K562 (cell line): Measurements from ENCODE around the gene PRKG1. TPM values are rescaled to one million over a fixed set of nuclear protein-coding genes. Genes with fewer than 3 reads are reported as not detected.
"Not testable (repeated sequence)": the region's sequence is repeated elsewhere in the genome, so short reads cannot be mapped to it uniquely, and the experiment has no call there.

ENCODE experiments used
- ATAC-seq: fragments of 200-7000 bp; cut with Tn5 transposase; 3 replicates; pipeline ENCODE4 v1.9.1; 2020; ENCODE audit warnings: moderate library complexity
- BruUV-seq: library from RNA; stranded (reverse); fragments of 400-500 nt; replicated peaks from 2 replicates; lab custom pipeline; 2021; lab: Mats Ljungman, UMichigan
- CTCF ChIA-PET: fragments of 300-600 bp; formaldehyde crosslinking; extraction: SDS; loops from one replicate; lab custom pipeline; 2021; ENCODE audit warnings: low intra/inter-chr PET ratio; lab: Yijun Ruan, JAX
- POLR2A ChIA-PET: fragments of 300-600, 350-650 bp; sonication (Branson Sonifier 250); formaldehyde crosslinking; extraction: SDS; loops from one replicate; lab custom pipeline; 2021; ENCODE audit warnings: antibody characterized with exemption, inconsistent platforms; lab: Yijun Ruan, JAX
- DNase-seq, 4 experiments: peaks; one replicate each; pipeline versions ENCODE4 v3.0.0 to v3.0.0-alpha.2; 2011 to 2018; ENCODE audit warnings: low spot score in 3 of 4, mixed read lengths in 3 of 4; ENCODE audit errors: extremely low read depth in 1 of 4
- FAIRE-seq: peaks from 2 replicates; lab custom pipeline; 2011; peaks lifted over from hg19 to GRCh38; lab: Jason Lieb, UNC
- H2AFZ ChIP-seq: 2 replicates; pipeline ENCODE4 v1.6.0; 2011; ENCODE audit warnings: low read depth, low read length, control low read depth, inconsistent platforms
- H3K27ac ChIP-seq: fragments of 200-600 bp; 3 replicates; pipeline ENCODE4 v1.8.0; 2011; ENCODE audit warnings: low read depth, mild to moderate bottlenecking, control low read depth, inconsistent platforms, low read length, moderate library complexity, mixed read lengths; ENCODE audit errors: extremely low read depth
- H3K27me3 ChIP-seq, 2 experiments: fragments of 300-600 bp in 1 of 2; 2 replicates in 1 of 2; 3 replicates in 1 of 2; pipeline versions ENCODE4 v1.6.0 to v1.8.0; 2011; ENCODE audit warnings: inconsistent platforms in 2 of 2, low read length in 2 of 2, mild to moderate bottlenecking in 1 of 2, mixed read lengths in 1 of 2, moderate library complexity in 1 of 2; ENCODE audit not compliant: control insufficient read depth in 2 of 2, insufficient read depth in 2 of 2
- H3K36me3 ChIP-seq: fragments of 300-600 bp; 3 replicates; pipeline ENCODE4 v1.8.0; 2011; ENCODE audit warnings: mild to moderate bottlenecking, low read length, inconsistent platforms; ENCODE audit not compliant: control insufficient read depth, insufficient read depth
- H3K4me1 ChIP-seq, 2 experiments: fragments of 200-600 bp in 1 of 2; replicated peaks in 1 of 2; 2 replicates in 1 of 2; 3 replicates in 1 of 2; pipeline versions ENCODE4 v1.5.1 to v1.8.0; 2011; ENCODE audit warnings: inconsistent platforms in 2 of 2, low read length in 2 of 2, mild to moderate bottlenecking in 1 of 2, mixed read lengths in 1 of 2, moderate library complexity in 1 of 2; ENCODE audit not compliant: control insufficient read depth in 2 of 2, insufficient read depth in 2 of 2
- H3K4me2 ChIP-seq: 2 replicates; pipeline ENCODE4 v1.6.1; 2011; ENCODE audit warnings: low read length, control low read depth, inconsistent platforms, mixed read lengths; ENCODE audit not compliant: insufficient read depth
- H3K4me3 ChIP-seq: fragments of 200-600 bp; sonication (generic), shearing (Covaris generic); 2 replicates; pipeline ENCODE4 v1.5.1; 2016; ENCODE audit warnings: control low read depth, inconsistent platforms
- H3K79me2 ChIP-seq: fragments of 200-600 bp; 3 replicates; pipeline ENCODE4 v1.8.0; 2011; ENCODE audit warnings: low read length, inconsistent platforms; ENCODE audit not compliant: control insufficient read depth, insufficient read depth
- H3K9ac ChIP-seq, 2 experiments: 2 replicates each; pipeline versions ENCODE4 v1.6.0 to v1.6.1; 2011; ENCODE audit warnings: low read depth in 2 of 2, low read length in 2 of 2, control low read depth in 1 of 2, inconsistent platforms in 1 of 2, mild to moderate bottlenecking in 1 of 2, mixed read lengths in 1 of 2; ENCODE audit not compliant: insufficient read depth in 1 of 2
- H3K9me1 ChIP-seq: one replicate; pipeline ENCODE4 v1.6.0; 2011; ENCODE audit warnings: inconsistent platforms, mild to moderate bottlenecking, low read length, moderate library complexity; ENCODE audit not compliant: control insufficient read depth, insufficient read depth
- H3K9me3 ChIP-seq: replicated peaks from 2 replicates; pipeline ENCODE4 v1.5.1; 2011; ENCODE audit warnings: low read depth, low read length, inconsistent platforms; ENCODE audit not compliant: control insufficient read depth, insufficient read depth
- H4K20me1 ChIP-seq: replicated peaks from 2 replicates; pipeline ENCODE4 v1.6.1; 2011; ENCODE audit warnings: low read length, inconsistent platforms, mixed read lengths; ENCODE audit not compliant: control insufficient read depth, insufficient read depth
- KLF6 ChIP-seq: fragments of 250-450 bp; sonication (Bioruptor Pico); IDR thresholded peaks from 2 replicates; pipeline ENCODE4 v1.4.0; 2020; ENCODE audit warnings: mild to moderate bottlenecking, moderate library complexity, borderline replicate concordance
- NFYB ChIP-seq: IDR thresholded peaks from 2 replicates; pipeline ENCODE4 v1.6.1; 2011; ENCODE audit warnings: mild to moderate bottlenecking, moderate library complexity; ENCODE audit not compliant: insufficient read length; ENCODE audit errors: extremely low read depth
- ZNF695 ChIP-seq: fragments of 450-650 bp; formaldehyde crosslinking; IDR thresholded peaks from 2 replicates; pipeline ENCODE4 v1.4.0; 2020; ENCODE audit warnings: mild to moderate bottlenecking, moderate library complexity
- WGBS: fragments of 100-300 bp; shearing (Covaris generic); methylation state at CpG from one replicate; pipeline ENCODE4 v1.1.6; 2016; ENCODE audit warnings: low coverage, mixed read lengths; ENCODE audit not compliant: insufficient coverage; ENCODE audit errors: missing lambda C conversion rate; 5-methylcytosine and 5-hydroxymethylcytosine counted together
- in situ Hi-C: fragments of 300-500 bp; cut with MboI; formaldehyde crosslinking; loops from 4 replicates; pipeline ENCODE4 v1.15.0; 2018; ENCODE audit warnings: inconsistent platforms, mixed read lengths
- intact Hi-C: fragments of 100-400 bp; cut with micrococcal nuclease; formaldehyde crosslinking; loops from 2 replicates; pipeline ENCODE4 v1.14.2; 2022
- polyA plus RNA-seq, 8 experiments: library from polyadenylated mRNA; depleted of rRNA in 4 of 8; stranded (reverse) in 5 of 8; unstranded in 3 of 8; fragments of >200 nt; fragmentation: Nextera tagmentation in 2 of 8; fragmentation: Illumina TruSeq in 1 of 8; extraction: Ambion mirVana in 2 of 8; extraction: Trizol in 1 of 8; gene quantifications; 2 replicates each; pipeline versions ENCODE4 v1.2.1 to v1.2.3, GENCODE V29; 2011 to 2014; ENCODE audit warnings: inconsistent platforms in 1 of 8, missing spikeins in 1 of 8
- total RNA-seq, 7 experiments: library from RNA; depleted of rRNA in 6 of 7; stranded (reverse); fragments of >200 nt in 6 of 7; fragmentation: Illumina TruSeq in 2 of 7; extraction: Trizol in 2 of 7; gene quantifications; 2 replicates each; pipeline versions ENCODE4 v1.2.1 to v1.2.3, GENCODE V29; 2011 to 2021; ENCODE audit warnings: low replicate concordance in 1 of 7

The PRKG1 gene
- total and polyA plus RNA-seq, 9 of the 15 experiments (the other 6 are each of a cell fraction or from before 2014, with no cell fraction given): 0.22 TPM; not detected in 8

- TF ChIP-seq KLF6: no peak
- no peak for TF ChIP-seq ZNF695
Measured at GRCh38 chr10:52232561-52233350, 1158.5 kb downstream of the PRKG1 start (continued).

GRCh38 chr10:52233351-52233991, 1159.2 kb downstream of the PRKG1 start:
- POLR2A ChIA-PET, BruUV-seq, DNase-seq, H3K4me3 ChIP-seq, intact Hi-C loops, ATAC-seq, H4K20me1 ChIP-seq, H3K27me3 ChIP-seq, H3K9me3 ChIP-seq, CTCF ChIA-PET, H3K36me3 ChIP-seq, H3K4me1 ChIP-seq, H2AFZ ChIP-seq, H3K9ac ChIP-seq, in situ Hi-C loops, FAIRE-seq, H3K9me1 ChIP-seq, H3K4me2 ChIP-seq, H3K79me2 ChIP-seq, H3K27ac ChIP-seq: not testable (repeated sequence)
- WGBS: no CpG with 5 or more reads among the region's 34 CpGs

GRCh38 chr10:52239771-52240170, 1165.5 kb downstream of the PRKG1 start:
- H3K27me3 ChIP-seq: no peaks in the 10 kb centered on the region
- H3K9me1 ChIP-seq: no peaks in the 10 kb centered on the region
- BruUV-seq: no TSS peak
- FAIRE-seq (no peak), DNase-seq (no peak), ATAC-seq (no peak)
- no peak overlapping the region for H3K27ac ChIP-seq
- no peak for TF ChIP-seq NFYB
- no peak overlapping the region for H3K9ac ChIP-seq
- H3K4me1 ChIP-seq: no peaks in the 10 kb centered on the region
- intact Hi-C loops: no loop called here
- no peak overlapping the region for H3K4me3 ChIP-seq
- in situ Hi-C loops: no loop called here
- ChIA-PET CTCF (no interaction called here), POLR2A (no interaction called here)
- H4K20me1 ChIP-seq: no peaks in the 10 kb centered on the region
- no peaks in the 10 kb centered on the region for H3K79me2 ChIP-seq
- no peak overlapping the region for H2AFZ ChIP-seq
- 0% methylated on average over 1 of the region's 1 CpG for WGBS
- no peaks in the 10 kb centered on the region for H3K9me3 ChIP-seq
- H3K4me2 ChIP-seq: no peak overlapping the region
- H3K36me3 ChIP-seq: no peaks in the 10 kb centered on the region
